HG02623 (cell line): ENCODE measurements around the gene TMEM132D.

Experiments
- ATAC-seq: cut with Tn5 transposase; IDR thresholded peaks from one replicate; pipeline ENCODE4 v1.9.1; 2021; ENCODE audit warnings: moderate library complexity; ENCODE audit not compliant: unreplicated experiment

The TMEM132D gene

GRCh38 chr12:129750421-129750820, 153.4 kb downstream of the TMEM132D start:
- no peak for ATAC-seq

GRCh38 chr12:129746318-129746717, 157.5 kb downstream of the TMEM132D start:
- ATAC-seq = no peak

GRCh38 chr12:129729170-129729569, 174.7 kb downstream of the TMEM132D start:
- no peak for ATAC-seq

- no peak for ATAC-seq
Observed at GRCh38 chr12:129727100-129727499, 176.7 kb downstream of the TMEM132D start.

GRCh38 chr12:129723260-129723659, 180.6 kb downstream of the TMEM132D start:
- ATAC-seq = no peak

GRCh38 chr12:129720618-129721017, 183.2 kb downstream of the TMEM132D start:
- no peak for ATAC-seq

GRCh38 chr12:129719416-129719815, 184.4 kb downstream of the TMEM132D start:
- ATAC-seq = no peak

GRCh38 chr12:129717438-129717837, 186.4 kb downstream of the TMEM132D start:
- ATAC-seq = no peak

- no peak for ATAC-seq
Observed at GRCh38 chr12:129716825-129717224, 187.0 kb downstream of the TMEM132D start.

- ATAC-seq = no peak
Observed at GRCh38 chr12:129706716-129707115, 197.1 kb downstream of the TMEM132D start.

- no peak for ATAC-seq
Observed at GRCh38 chr12:129704232-129704830, 199.5 kb downstream of the TMEM132D start.

GRCh38 chr12:129701631-129702101, 202.2 kb downstream of the TMEM132D start:
- no peak for ATAC-seq

- ATAC-seq = no peak
Observed at GRCh38 chr12:129700036-129700435, 203.8 kb downstream of the TMEM132D start.

GRCh38 chr12:129696926-129697325, 206.9 kb downstream of the TMEM132D start:
- no peak for ATAC-seq

GRCh38 chr12:129696405-129696804, 207.4 kb downstream of the TMEM132D start:
- ATAC-seq = no peak

- no peak for ATAC-seq
Observed at GRCh38 chr12:129693731-129694130, 210.1 kb downstream of the TMEM132D start.

- ATAC-seq = no peak
Observed at GRCh38 chr12:129687731-129688130, 216.1 kb downstream of the TMEM132D start.

- no peak for ATAC-seq
Observed at GRCh38 chr12:129681830-129682229, 222.0 kb downstream of the TMEM132D start.

- no peak for ATAC-seq
Observed at GRCh38 chr12:129681151-129681550, 222.7 kb downstream of the TMEM132D start.

- no peak for ATAC-seq
Observed at GRCh38 chr12:129676411-129676810, 227.4 kb downstream of the TMEM132D start.

- no peak for ATAC-seq
Observed at GRCh38 chr12:129675947-129676346, 227.9 kb downstream of the TMEM132D start.

GRCh38 chr12:129675496-129675895, 228.3 kb downstream of the TMEM132D start:
- ATAC-seq = no peak

GRCh38 chr12:129673806-129674205, 230.0 kb downstream of the TMEM132D start:
- ATAC-seq = no peak
